Stomach (tissue), 9 donors: ENCODE data around the gene GGN. TPM values are rescaled to one million over a fixed set of nuclear protein-coding genes. Genes with fewer than 3 reads are reported as not detected.
"Not testable (repeated sequence)": the region's sequence is repeated elsewhere in the genome, so short reads cannot be mapped to it uniquely, and the experiment has no call there.

Experiments
- DNase-seq, 2 donors: peaks; one replicate each; pipeline versions ENCODE4 v3.0.0 to v3.0.0-alpha.2; 2013 to 2019
- H3K27ac ChIP-seq, 5 donors: fragments of 200-600 bp in 4 of 5; sonication (generic) in 4 of 5; one replicate each; pipeline ENCODE4 v1.5.1; 2013 to 2019; ENCODE audit warnings: mild to moderate bottlenecking in 1 of 5, moderate library complexity in 1 of 5
- H3K27me3 ChIP-seq, 3 donors: fragments of 200-600 bp; sonication (generic); one replicate each; pipeline ENCODE4 v1.5.1; 2017 to 2019; ENCODE audit warnings: mixed run types in 1 of 3
- H3K36me3 ChIP-seq, 4 donors: fragments of 200-600 bp; sonication (generic); 1 replicate in 3 of 4; 2 replicates in 1 of 4; pipeline ENCODE4 v1.5.1; 2016 to 2019
- H3K4me1 ChIP-seq, 4 donors: fragments of 200-600 bp; sonication (generic); one replicate each; pipeline ENCODE4 v1.5.1; 2016 to 2019
- H3K4me3 ChIP-seq, 4 donors: fragments of 200-600 bp; sonication (generic) in 3 of 4; one replicate each; pipeline ENCODE4 v1.5.1; 2016 to 2019; ENCODE audit warnings: mild to moderate bottlenecking in 1 of 4
- H3K9me3 ChIP-seq, 4 donors: fragments of 200-600 bp; sonication (generic); one replicate each; pipeline ENCODE4 v1.5.1; 2016 to 2019
- CTCF ChIP-seq, 7 experiments: fragments of 450-650 bp in 4 of 7; fragments of 200-600 bp in 3 of 7; sonication (generic) in 3 of 7; IDR thresholded peaks; one replicate each; pipeline ENCODE4 v1.5.1; 2016 to 2019; ENCODE audit warnings: antibody characterized with exemption in 7 of 7, control low read depth in 2 of 7, mild to moderate bottlenecking in 1 of 7
- EP300 ChIP-seq: sonication (generic); formaldehyde crosslinking; IDR thresholded peaks from one replicate; pipeline ENCODE4 v1.6.1; 2017; ENCODE audit warnings: antibody characterized with exemption
- POLR2A ChIP-seq, 4 donors: fragments of 450-650 bp; IDR thresholded peaks; one replicate each; pipeline ENCODE4 v1.6.1; 2016; ENCODE audit warnings: antibody characterized with exemption in 4 of 4, control low read depth in 2 of 4, mild to moderate bottlenecking in 1 of 4, moderate library complexity in 1 of 4
- POLR2AphosphoS5 ChIP-seq, 3 donors: sonication (generic); formaldehyde crosslinking; IDR thresholded peaks; one replicate each; pipeline ENCODE4 v1.6.1; 2016; ENCODE audit warnings: antibody characterized with exemption in 3 of 3
- WGBS, 5 donors: extraction: QIAGEN DNeasy Blood & Tissue Kit in 3 of 5; methylation state at CpG; one replicate each; pipeline versions ENCODE4 v1.1.5 to v1.1.7; 2013 to 2018; 5-methylcytosine and 5-hydroxymethylcytosine counted together
- intact Hi-C: fragments of 100-400 bp; cut with DNase I; formaldehyde crosslinking; loops from one replicate; pipeline ENCODE4 v1.15.1; 2023; ENCODE audit warnings: low total_unique reads
- polyA plus RNA-seq, 3 donors: library from polyadenylated mRNA; stranded (reverse); fragments of 200-250 nt; gene quantifications; one replicate each; pipeline ENCODE4 v1.2.3, GENCODE V29; 2013
- total RNA-seq, 5 donors: library from RNA; depleted of rRNA; stranded (reverse); fragments of >200 nt; gene quantifications; one replicate each; pipeline versions ENCODE4 v1.1.0 to v1.2.3, GENCODE V29; 2014 to 2016
- donor health status: healthy with polysubstance abuse.
- donor health status: Bipolar disorder and iron deficiency.
- donor health status: healthy.

GGN gene
- total and polyA plus RNA-seq, 8 donors = 0.19 to 0.30 TPM; not detected in 6

- Histone ChIP-seq H3K36me3 (no peaks in the 10 kb centered on the region), H3K27me3 (peaks cover 0 to 45% (median 12%) of the 10 kb centered on the region in 3 donors), H3K4me3 (no peak overlapping the region), H3K4me1 (no peaks in the 10 kb centered on the region), H3K9me3 (no peaks in the 10 kb centered on the region), H3K27ac (no peak overlapping the region)
- intact Hi-C loops = no loop called here
- 76 to 84% (median 79%) methylated on average over 8 to 9 of the region's 9 CpGs for WGBS, 5 donors
- no peak for TF ChIP-seq CTCF (IDR thresholded peaks at IDR 0.05)
- TF ChIP-seq POLR2A (IDR thresholded peaks at IDR 0.05) = no peak
- TF ChIP-seq EP300 = no peak
- TF ChIP-seq POLR2AphosphoS5 (IDR thresholded peaks at IDR 0.05) = no peak
- no peak for DNase-seq
These were observed 35.9 kb downstream of the GGN start for GRCh38 chr19:38351865-38352395.

- TF ChIP-seq POLR2AphosphoS5 (IDR thresholded peaks at IDR 0.05) (no peak), EP300 (no peak), CTCF (IDR thresholded peaks at IDR 0.05) (no peak), POLR2A (IDR thresholded peaks at IDR 0.05) (no peak)
- DNase-seq = no peak
These were observed 37.0 kb downstream of the GGN start for GRCh38 chr19:38350883-38351282.

GRCh38 chr19:38346837-38347236, 41.0 kb downstream of the GGN start:
- Histone ChIP-seq H3K27ac (no peak overlapping the region), H3K36me3 (peaks cover 0 to 23% (median 4%) of the 10 kb centered on the region in 4 donors), H3K27me3 (peaks cover 0 to 7% (median 0%) of the 10 kb centered on the region in 3 donors), H3K4me3 (no peak overlapping the region), H3K4me1 (no peaks in the 10 kb centered on the region), H3K9me3 (no peaks in the 10 kb centered on the region)
- 74 to 83% (median 77%) methylated on average over 4 of the region's 4 CpGs for WGBS, 5 donors
- DNase-seq = no peak
- intact Hi-C loops = no loop called here
- TF ChIP-seq POLR2AphosphoS5 (IDR thresholded peaks at IDR 0.05) (no peak), POLR2A (IDR thresholded peaks at IDR 0.05) (no peak), EP300 (no peak), CTCF (IDR thresholded peaks at IDR 0.05) (no peak)

More at GRCh38 chr19:38350883-38351282, 37.0 kb downstream of the GGN start:
- Histone ChIP-seq H3K4me3 (no peak overlapping the region), H3K27me3 (peaks cover 0 to 35% (median 7%) of the 10 kb centered on the region in 3 donors), H3K9me3 (no peaks in the 10 kb centered on the region), H3K36me3 (peaks cover 0 to 5% (median 0%) of the 10 kb centered on the region in 4 donors), H3K4me1 (no peaks in the 10 kb centered on the region), H3K27ac (no peak overlapping the region)
- WGBS, 5 donors = 61 to 77% (median 74%) methylated on average over 3 of the region's 3 CpGs
- intact Hi-C loops = no loop called here

GRCh38 chr19:38340927-38341326, 46.9 kb downstream of the GGN start:
- WGBS, 5 donors = 91 to 96% (median 92%) methylated on average over 2 of the region's 2 CpGs
- intact Hi-C loops = no loop called here
- no peaks in the 10 kb centered on the region for H3K9me3 ChIP-seq

GRCh38 chr19:38339011-38339410, 48.8 kb downstream of the GGN start:
- H3K4me3 ChIP-seq, H3K9me3 ChIP-seq, H3K27ac ChIP-seq, DNase-seq, H3K27me3 ChIP-seq, intact Hi-C loops: not testable (repeated sequence)
- H3K36me3 ChIP-seq = peaks cover 0 to 38% (median 2%) of the 10 kb centered on the region in 4 donors
- 55 to 64% (median 56%) methylated on average over 4 of the region's 4 CpGs for WGBS, 5 donors
- H3K4me1 ChIP-seq = peaks cover 7 to 27% (median 17%) of the 10 kb centered on the region in 4 donors

More at GRCh38 chr19:38340927-38341326, 46.9 kb downstream of the GGN start:
- no peak overlapping the region for H3K27ac ChIP-seq
- no peak for TF ChIP-seq EP300
- TF ChIP-seq CTCF (IDR thresholded peaks at IDR 0.05) = no peak
- TF ChIP-seq POLR2AphosphoS5 (IDR thresholded peaks at IDR 0.05) = no peak
- no peak for TF ChIP-seq POLR2A (IDR thresholded peaks at IDR 0.05)
- H3K36me3 ChIP-seq = peaks cover 0 to 42% (median 4%) of the 10 kb centered on the region in 4 donors
- no peaks in the 10 kb centered on the region for H3K27me3 ChIP-seq
- no peak for DNase-seq
- peaks cover 7 to 21% (median 15%) of the 10 kb centered on the region in 4 donors for H3K4me1 ChIP-seq
- no peak overlapping the region for H3K4me3 ChIP-seq
